SU-DHL-6 (cell line): ENCODE measurements around the gene PPP2R5C.

Source experiments
- H2AFZ ChIP-seq: fragments of 200-600 bp; sonication (generic); 2 replicates; pipeline ENCODE4 v1.6.1; 2014; ENCODE audit warnings: low read depth, mild to moderate bottlenecking, moderate library complexity, mixed read lengths, antibody characterized with exemption, low read length; ENCODE audit not compliant: severe bottlenecking
- H3F3A ChIP-seq: fragments of 200-600 bp; shearing (Covaris generic); 2 replicates; pipeline ENCODE4 v1.6.0; 2016; ENCODE audit warnings: antibody characterized with exemption, mild to moderate bottlenecking; ENCODE audit not compliant: insufficient read depth
- H3K27ac ChIP-seq: fragments of 200-600 bp; sonication (generic); 2 replicates; pipeline ENCODE4 v1.5.1; 2016; ENCODE audit warnings: low read depth, mild to moderate bottlenecking, low read length, moderate library complexity, mixed read lengths
- H3K27me3 ChIP-seq: fragments of 200-600 bp; sonication (generic), shearing (Covaris generic); 2 replicates; pipeline ENCODE4 v1.6.0; 2014; ENCODE audit warnings: mild to moderate bottlenecking, low read length
- H3K36me3 ChIP-seq: fragments of 200-600 bp; sonication (generic); 2 replicates; pipeline ENCODE4 v1.6.1; 2014; ENCODE audit warnings: mild to moderate bottlenecking, low read length, mixed read lengths
- H3K4me2 ChIP-seq: fragments of 300-600, 200-600 bp; shearing (Covaris generic), sonication (generic); 2 replicates; pipeline ENCODE4 v1.6.0; 2014; ENCODE audit warnings: low read length, low read depth, mild to moderate bottlenecking; ENCODE audit not compliant: poor library complexity, severe bottlenecking
- H3K4me3 ChIP-seq: fragments of 200-600 bp; sonication (generic); 2 replicates; pipeline ENCODE4 v1.5.1; 2014; ENCODE audit warnings: antibody characterized with exemption, low read length, mild to moderate bottlenecking, mixed read lengths; ENCODE audit not compliant: insufficient read depth, poor library complexity, severe bottlenecking
- H3K79me2 ChIP-seq: fragments of 200-600 bp; sonication (generic); 2 replicates; pipeline ENCODE4 v1.6.1; 2014; ENCODE audit warnings: mild to moderate bottlenecking, low read length, moderate library complexity; ENCODE audit not compliant: insufficient read depth
- H3K9ac ChIP-seq: fragments of 200-600 bp; sonication (generic); 2 replicates; pipeline ENCODE4 v1.7.0; 2014; ENCODE audit warnings: mild to moderate bottlenecking, low read length
- H3K9me2 ChIP-seq: fragments of 200-600 bp; sonication (generic); replicated peaks from 2 replicates; pipeline ENCODE4 v1.6.1; 2014; ENCODE audit warnings: low read length; ENCODE audit not compliant: insufficient read depth
- H3K9me3 ChIP-seq: fragments of 200-600 bp; sonication (generic); 2 replicates; pipeline ENCODE4 v1.6.1; 2014; ENCODE audit warnings: low read length, mixed read lengths; ENCODE audit not compliant: insufficient read depth
- H4K20me1 ChIP-seq: fragments of 200-600 bp; sonication (generic); 2 replicates; pipeline ENCODE4 v1.6.1; 2014; ENCODE audit warnings: low read depth, mild to moderate bottlenecking, antibody characterized with exemption, low read length, moderate library complexity, mixed read lengths
- EZH2phosphoT487 ChIP-seq: fragments of 200-600 bp; sonication (generic), shearing (Covaris generic); conservative IDR thresholded peaks from 2 replicates; pipeline ENCODE4 v1.6.1; 2018; ENCODE audit warnings: mild to moderate bottlenecking, antibody characterized with exemption, low read length, moderate library complexity, mixed read lengths
- TF ChIP-seq, protein P1 (sequence below): fragments of 200-600 bp; sonication (generic); IDR thresholded peaks from one replicate; pipeline ENCODE4 v1.5.1; 2017; ENCODE audit warnings: antibody characterized with exemption, mild to moderate bottlenecking, low read length, moderate library complexity; ENCODE audit not compliant: insufficient read depth, poor library complexity, severe bottlenecking

The PPP2R5C gene

DNA sequence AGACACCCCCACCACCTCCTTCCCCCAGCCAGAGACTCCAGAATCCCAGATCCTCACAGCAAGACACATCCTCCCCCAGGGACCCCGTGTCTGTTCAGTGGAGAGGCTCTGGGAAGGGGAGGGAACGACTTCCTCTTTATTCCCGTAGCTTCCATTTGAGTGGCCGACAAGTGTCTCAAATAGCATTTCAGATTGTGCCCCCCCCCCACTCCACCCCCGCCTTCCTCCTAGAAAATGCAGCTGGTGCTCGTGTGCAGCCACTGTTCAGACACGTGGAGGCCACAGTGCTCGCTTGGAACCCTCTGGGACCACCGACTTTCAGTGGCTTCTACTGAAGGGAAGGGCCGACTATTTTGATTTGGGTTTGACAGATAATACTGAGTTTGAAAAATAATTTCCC is 14.3 kb downstream of the PPP2R5C start:
- H3K27me3 ChIP-seq, result no peaks in the 10 kb centered on the region
- no peaks in the 10 kb centered on the region for H4K20me1 ChIP-seq
- peak overlapping the region; percentile 53 for H3K9ac ChIP-seq
- no peaks in the 10 kb centered on the region for H3K79me2 ChIP-seq
- TF ChIP-seq, protein P1, sequence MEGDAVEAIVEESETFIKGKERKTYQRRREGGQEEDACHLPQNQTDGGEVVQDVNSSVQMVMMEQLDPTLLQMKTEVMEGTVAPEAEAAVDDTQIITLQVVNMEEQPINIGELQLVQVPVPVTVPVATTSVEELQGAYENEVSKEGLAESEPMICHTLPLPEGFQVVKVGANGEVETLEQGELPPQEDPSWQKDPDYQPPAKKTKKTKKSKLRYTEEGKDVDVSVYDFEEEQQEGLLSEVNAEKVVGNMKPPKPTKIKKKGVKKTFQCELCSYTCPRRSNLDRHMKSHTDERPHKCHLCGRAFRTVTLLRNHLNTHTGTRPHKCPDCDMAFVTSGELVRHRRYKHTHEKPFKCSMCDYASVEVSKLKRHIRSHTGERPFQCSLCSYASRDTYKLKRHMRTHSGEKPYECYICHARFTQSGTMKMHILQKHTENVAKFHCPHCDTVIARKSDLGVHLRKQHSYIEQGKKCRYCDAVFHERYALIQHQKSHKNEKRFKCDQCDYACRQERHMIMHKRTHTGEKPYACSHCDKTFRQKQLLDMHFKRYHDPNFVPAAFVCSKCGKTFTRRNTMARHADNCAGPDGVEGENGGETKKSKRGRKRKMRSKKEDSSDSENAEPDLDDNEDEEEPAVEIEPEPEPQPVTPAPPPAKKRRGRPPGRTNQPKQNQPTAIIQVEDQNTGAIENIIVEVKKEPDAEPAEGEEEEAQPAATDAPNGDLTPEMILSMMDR, result no peak
- TF ChIP-seq EZH2phosphoT487, result no peak
- peak overlapping the region; percentile 82 for H3K4me2 ChIP-seq
- no peaks in the 10 kb centered on the region for H3K36me3 ChIP-seq
- no peaks in the 10 kb centered on the region for H3K9me2 ChIP-seq
- peaks cover 50% of the 10 kb centered on the region for H3F3A ChIP-seq
- H2AFZ ChIP-seq, result peak overlapping the region; percentile 46
- H3K27ac ChIP-seq, result peak overlapping the region; percentile 95
- H3K9me3 ChIP-seq, result no peaks in the 10 kb centered on the region
- peak overlapping the region; percentile 27 for H3K4me3 ChIP-seq

DNA sequence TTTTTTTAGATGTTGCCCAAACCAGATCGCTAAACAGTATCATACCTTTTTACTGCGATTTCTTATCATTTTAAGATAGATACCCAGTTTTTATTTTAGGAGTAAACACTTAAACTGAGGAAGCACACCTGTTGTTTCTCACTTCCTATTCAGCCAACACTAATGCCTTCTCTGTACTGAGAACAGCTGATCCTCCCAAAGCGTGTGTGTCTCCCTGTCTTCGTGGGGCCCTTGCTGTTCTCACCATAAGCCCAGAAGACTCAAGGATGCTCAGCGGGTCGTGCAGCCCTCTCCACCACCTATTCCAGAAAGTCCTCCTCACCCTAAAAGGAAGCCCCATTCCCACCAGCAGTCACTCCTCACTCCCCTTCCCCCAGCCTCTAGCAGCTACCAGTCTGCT is 14.8 kb downstream of the PPP2R5C start:
- no peak for TF ChIP-seq EZH2phosphoT487
- TF ChIP-seq, protein P1, result no peak

DNA sequence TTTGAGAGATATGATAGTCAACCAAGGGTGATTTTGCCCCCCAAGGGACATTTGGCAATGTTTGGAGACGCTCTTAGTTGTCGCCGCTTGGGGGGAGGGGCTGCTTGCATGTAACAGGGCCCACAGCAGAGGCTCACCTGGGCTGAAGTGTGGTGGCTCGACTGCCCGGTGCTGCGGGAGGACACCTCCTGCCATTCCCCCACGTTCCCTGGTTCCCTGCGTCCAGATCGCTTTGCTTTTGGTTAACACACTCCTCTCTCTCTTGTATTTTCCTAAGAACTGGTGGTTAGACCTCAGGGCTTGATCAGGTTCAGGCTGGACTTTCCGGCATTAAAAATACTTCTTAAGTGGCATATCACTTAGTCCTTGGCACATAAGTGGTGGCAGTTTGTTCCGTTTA is 18.9 kb downstream of the PPP2R5C start:
- H2AFZ ChIP-seq, result no peak overlapping the region
- H3K27me3 ChIP-seq, result no peaks in the 10 kb centered on the region
- no peak overlapping the region for H3K4me3 ChIP-seq
- H3K27ac ChIP-seq, result no peak overlapping the region
- no peak overlapping the region for H3K9ac ChIP-seq
- no peak for TF ChIP-seq EZH2phosphoT487
- TF ChIP-seq, protein P1, result no peak
- H4K20me1 ChIP-seq, result no peaks in the 10 kb centered on the region
- H3K9me2 ChIP-seq, result no peaks in the 10 kb centered on the region
- no peaks in the 10 kb centered on the region for H3K36me3 ChIP-seq
- no peak overlapping the region for H3K4me2 ChIP-seq
- H3K9me3 ChIP-seq, result no peaks in the 10 kb centered on the region
- no peaks in the 10 kb centered on the region for H3K79me2 ChIP-seq
- peaks cover 15% of the 10 kb centered on the region for H3F3A ChIP-seq

More for the DNA sequence above, 14.8 kb downstream of the PPP2R5C start:
- H2AFZ ChIP-seq, result peak overlapping the region; percentile 46
- H3K4me3 ChIP-seq, result peak overlapping the region; percentile 27
- H3K9me2 ChIP-seq, result no peaks in the 10 kb centered on the region
- H3K4me2 ChIP-seq, result peak overlapping the region; percentile 82
- H3K79me2 ChIP-seq, result no peaks in the 10 kb centered on the region
- H3K27ac ChIP-seq, result peak overlapping the region; percentile 95
- peak overlapping the region; percentile 47 for H3K9ac ChIP-seq
- H3K36me3 ChIP-seq, result no peaks in the 10 kb centered on the region
- H3K9me3 ChIP-seq, result no peaks in the 10 kb centered on the region
- no peaks in the 10 kb centered on the region for H3K27me3 ChIP-seq
- peaks cover 50% of the 10 kb centered on the region for H3F3A ChIP-seq
- H4K20me1 ChIP-seq, result no peaks in the 10 kb centered on the region

DNA sequence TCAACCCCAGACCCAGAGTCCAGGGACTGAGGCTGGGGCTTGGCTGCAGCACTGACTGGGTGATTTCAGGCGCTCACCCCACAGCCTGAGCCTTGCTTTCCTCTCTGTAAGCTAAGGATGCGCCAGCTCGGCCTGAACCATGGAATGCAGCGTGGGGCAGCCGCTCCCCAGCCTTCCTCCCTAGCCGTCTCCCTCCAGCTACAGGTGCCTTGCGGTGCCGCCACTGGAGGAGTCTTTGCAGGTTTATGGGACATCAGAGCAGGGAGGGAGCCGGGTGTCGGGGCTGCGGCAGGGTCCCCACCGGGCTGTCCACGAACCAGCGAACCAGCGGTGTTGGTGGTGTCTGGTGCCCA is 19.4 kb downstream of the PPP2R5C start:
- no peak overlapping the region for H3K27ac ChIP-seq
- H2AFZ ChIP-seq, result no peak overlapping the region

More for the DNA sequence above, 19.4 kb downstream of the PPP2R5C start:
- Histone ChIP-seq H3K9me2 (no peaks in the 10 kb centered on the region), H3K27me3 (no peaks in the 10 kb centered on the region), H3K4me3 (no peak overlapping the region), H3K9me3 (no peaks in the 10 kb centered on the region), H4K20me1 (no peaks in the 10 kb centered on the region), H3F3A (peaks cover 11% of the 10 kb centered on the region), H3K36me3 (no peaks in the 10 kb centered on the region), H3K9ac (no peak overlapping the region), H3K79me2 (no peaks in the 10 kb centered on the region), H3K4me2 (no peak overlapping the region)
- TF ChIP-seq, protein P1, result no peak
- no peak for TF ChIP-seq EZH2phosphoT487
